NCI-H2107 treated with DMSO at 0.1 percent for 48 hours (cell line): ENCODE results near the gene INTS3.
A peak's percentile ranks its signal among the peaks of the same experiment; 100 is the strongest.

Source experiments
- DNase-seq: peaks from one replicate; lab custom pipeline; 2025; ENCODE audit not compliant: unreplicated experiment; lab: John Stamatoyannopoulos, UW

INTS3 gene

GRCh38 chr1:153727463-153728304 is at the start of gene INTS3:
TSS of gene INTS3 (plus strand) at chr1:153728050. CDS start at chr1:153728635, 585 bp downstream.
- DNase-seq, result peak; percentile 99

GRCh38 chr1:153678519-153679336 is 49.1 kb upstream of the INTS3 start, which contains the start of gene NPR1:
TSS of gene NPR1 (plus strand) at chr1:153678688. CDS start at chr1:153679109, 421 bp downstream.
- DNase-seq, result no peak

GRCh38 chr1:153679337-153680119 is 48.3 kb upstream of the INTS3 start:
- no peak for DNase-seq

- DNase-seq, result no peak
These were observed 47.8 kb upstream of the INTS3 start for GRCh38 chr1:153680120-153680403.

GRCh38 chr1:153682730-153683129 is 45.1 kb upstream of the INTS3 start:
- no peak for DNase-seq

GRCh38 chr1:153683854-153684253 is 44.0 kb upstream of the INTS3 start:
- no peak for DNase-seq

- DNase-seq, result no peak
These were observed 43.0 kb upstream of the INTS3 start for GRCh38 chr1:153684892-153685291.

- DNase-seq, result no peak
These were observed 42.1 kb upstream of the INTS3 start for GRCh38 chr1:153685544-153686340.

- no peak for DNase-seq
These were observed 40.3 kb upstream of the INTS3 start for GRCh38 chr1:153687346-153688125.

- no peak for DNase-seq
These were observed 39.6 kb upstream of the INTS3 start for GRCh38 chr1:153688276-153688675.

- DNase-seq, result no peak
These were observed 39.0 kb upstream of the INTS3 start for GRCh38 chr1:153688736-153689328.

GRCh38 chr1:153693466-153693865 is 34.4 kb upstream of the INTS3 start:
- DNase-seq, result no peak

- DNase-seq, result no peak
These were observed 31.1 kb upstream of the INTS3 start for GRCh38 chr1:153696741-153697140.

- no peak for DNase-seq
These were observed 30.4 kb upstream of the INTS3 start for GRCh38 chr1:153697191-153698019.

GRCh38 chr1:153698020-153698922 is 29.6 kb upstream of the INTS3 start:
- no peak for DNase-seq

GRCh38 chr1:153698923-153699714 is 28.7 kb upstream of the INTS3 start:
- DNase-seq, result no peak

GRCh38 chr1:153699768-153700167 is 28.1 kb upstream of the INTS3 start:
- DNase-seq, result no peak
